ENCODE measurements around the gene NSUN4.

NSUN4 gene

GRCh38 chr1:46408356-46409062 lies 67.9 kb downstream of the NSUN4 start:
- DNase-seq = no peak

- no peak for DNase-seq
These were observed 68.4 kb downstream of the NSUN4 start for GRCh38 chr1:46409063-46409372.

- DNase-seq = no peak
These were observed 69.8 kb downstream of the NSUN4 start for GRCh38 chr1:46410156-46411009.

GRCh38 chr1:46411010-46411405 lies 70.4 kb downstream of the NSUN4 start:
- no peak for DNase-seq
